Hepatocyte (in vitro differentiated cells): ENCODE results near the gene EDAR. TPM values are rescaled to one million over a fixed set of nuclear protein-coding genes. Genes with fewer than 3 reads are reported as not detected.

Source experiments
- DNase-seq: peaks from one replicate; pipeline ENCODE4 v3.0.0-alpha.2; 2016; ENCODE audit warnings: low spot score
- H2AFZ ChIP-seq: fragments of 200-600 bp; sonication (generic); 2 replicates; pipeline ENCODE4 v1.6.0; 2016; ENCODE audit warnings: antibody characterized with exemption, mild to moderate bottlenecking
- H3K27ac ChIP-seq: fragments of 200-600 bp; sonication (generic); 2 replicates; pipeline ENCODE4 v1.5.1; 2016; ENCODE audit warnings: mild to moderate bottlenecking
- H3K27me3 ChIP-seq: fragments of 200-600 bp; sonication (generic); 2 replicates; pipeline ENCODE4 v1.6.1; 2016
- H3K36me3 ChIP-seq: fragments of 200-600 bp; sonication (generic); replicated peaks from 2 replicates; pipeline ENCODE4 v1.5.1; 2016; ENCODE audit warnings: low read depth; ENCODE audit not compliant: insufficient read depth
- H3K4me1 ChIP-seq: fragments of 200-600 bp; sonication (generic); 2 replicates; pipeline ENCODE4 v1.5.1; 2016; ENCODE audit warnings: mild to moderate bottlenecking, moderate library complexity; ENCODE audit not compliant: insufficient read depth
- H3K4me2 ChIP-seq: fragments of 200-600 bp; sonication (generic); 2 replicates; pipeline ENCODE4 v1.6.0; 2016
- H3K4me3 ChIP-seq: fragments of 200-600 bp; sonication (generic); 2 replicates; pipeline ENCODE4 v1.5.1; 2016; ENCODE audit warnings: mild to moderate bottlenecking
- H3K79me2 ChIP-seq: fragments of 200-600 bp; sonication (generic); 2 replicates; pipeline ENCODE4 v1.6.0; 2017; ENCODE audit warnings: mild to moderate bottlenecking
- H3K9me2 ChIP-seq: fragments of 200-600 bp; sonication (generic); replicated peaks from 2 replicates; pipeline ENCODE4 v1.6.0; 2017; ENCODE audit warnings: mild to moderate bottlenecking; ENCODE audit not compliant: insufficient read depth
- H3K9me3 ChIP-seq: fragments of 200-600 bp; sonication (generic); 2 replicates; pipeline ENCODE4 v1.5.1; 2016; ENCODE audit warnings: low read depth, mild to moderate bottlenecking
- H4K20me1 ChIP-seq: fragments of 200-600 bp; sonication (generic); 2 replicates; pipeline ENCODE4 v1.6.0; 2016; ENCODE audit warnings: mild to moderate bottlenecking; ENCODE audit not compliant: insufficient read depth, poor library complexity, severe bottlenecking
- EZH2 ChIP-seq: fragments of 200-600 bp; sonication (generic); IDR thresholded peaks from 2 replicates; pipeline ENCODE4 v1.6.1; 2016; ENCODE audit warnings: antibody characterized with exemption, mild to moderate bottlenecking, borderline replicate concordance
- EZH2phosphoT487 ChIP-seq: fragments of 200-600 bp; sonication (generic); IDR thresholded peaks from one replicate; pipeline ENCODE4 v1.6.1; 2018; ENCODE audit warnings: antibody characterized with exemption, mild to moderate bottlenecking, low read depth, moderate library complexity; ENCODE audit not compliant: unreplicated experiment, severe bottlenecking
- WGBS: methylation state at CpG from one replicate; pipeline ENCODE4 v1.1.6; 2016; ENCODE audit warnings: low lambda C conversion rate; ENCODE audit errors: missing lambda C conversion rate; 5-methylcytosine and 5-hydroxymethylcytosine counted together
- polyA plus RNA-seq: library from polyadenylated mRNA; unstranded; fragments of >200 nt; fragmentation: Nextera tagmentation; extraction: Ambion mirVana; gene quantifications from 2 replicates; pipeline ENCODE4 v1.2.1, GENCODE V29; 2016
- total RNA-seq: library from RNA; depleted of rRNA; stranded (reverse); fragments of >200 nt; gene quantifications from 2 replicates; pipeline ENCODE4 v1.2.3, GENCODE V29; 2014
- TF ChIP-seq, protein P1 (sequence below): fragments of 200-600 bp; sonication (generic); IDR thresholded peaks from 2 replicates; pipeline ENCODE4 v1.5.1; 2016; ENCODE audit warnings: antibody characterized with exemption, mild to moderate bottlenecking; ENCODE audit not compliant: poor library complexity

EDAR gene
- total and polyA plus RNA-seq, 2 experiments from 2014 or later: 0.20 to 0.21 TPM

DNA sequence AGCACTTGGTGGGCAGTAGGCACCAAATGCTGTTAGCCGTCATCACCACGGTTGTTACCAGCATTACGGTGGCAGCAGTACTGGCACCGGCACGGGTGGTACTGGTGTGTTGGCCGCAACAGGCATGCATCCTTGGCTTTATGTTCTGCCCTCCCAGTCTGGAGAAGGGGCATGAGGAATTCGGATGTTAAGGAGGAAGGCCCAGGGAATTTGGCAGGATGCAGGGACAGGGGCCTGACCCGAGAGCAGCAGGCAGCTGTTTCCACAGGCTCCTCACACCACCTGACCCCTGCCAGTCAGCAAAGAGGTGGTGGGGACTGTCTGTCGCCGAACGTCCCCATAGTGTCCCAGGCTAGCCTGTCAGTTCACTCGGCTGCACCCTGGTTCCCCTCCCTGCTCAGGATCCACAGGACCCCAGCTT is 79.0 kb downstream of the EDAR start:
- Histone ChIP-seq H3K27ac (no peak overlapping the region), H2AFZ (no peak overlapping the region), H4K20me1 (no peaks in the 10 kb centered on the region), H3K4me3 (no peak overlapping the region), H3K9me3 (no peaks in the 10 kb centered on the region), H3K79me2 (no peaks in the 10 kb centered on the region), H3K27me3 (no peaks in the 10 kb centered on the region), H3K4me1 (no peaks in the 10 kb centered on the region), H3K36me3 (no peaks in the 10 kb centered on the region), H3K9me2 (no peaks in the 10 kb centered on the region), H3K4me2 (no peak overlapping the region)
- WGBS: 90% methylated on average over 12 of the region's 12 CpGs
- TF ChIP-seq EZH2phosphoT487 (no peak), EZH2 (no peak)
- TF ChIP-seq, protein P1, sequence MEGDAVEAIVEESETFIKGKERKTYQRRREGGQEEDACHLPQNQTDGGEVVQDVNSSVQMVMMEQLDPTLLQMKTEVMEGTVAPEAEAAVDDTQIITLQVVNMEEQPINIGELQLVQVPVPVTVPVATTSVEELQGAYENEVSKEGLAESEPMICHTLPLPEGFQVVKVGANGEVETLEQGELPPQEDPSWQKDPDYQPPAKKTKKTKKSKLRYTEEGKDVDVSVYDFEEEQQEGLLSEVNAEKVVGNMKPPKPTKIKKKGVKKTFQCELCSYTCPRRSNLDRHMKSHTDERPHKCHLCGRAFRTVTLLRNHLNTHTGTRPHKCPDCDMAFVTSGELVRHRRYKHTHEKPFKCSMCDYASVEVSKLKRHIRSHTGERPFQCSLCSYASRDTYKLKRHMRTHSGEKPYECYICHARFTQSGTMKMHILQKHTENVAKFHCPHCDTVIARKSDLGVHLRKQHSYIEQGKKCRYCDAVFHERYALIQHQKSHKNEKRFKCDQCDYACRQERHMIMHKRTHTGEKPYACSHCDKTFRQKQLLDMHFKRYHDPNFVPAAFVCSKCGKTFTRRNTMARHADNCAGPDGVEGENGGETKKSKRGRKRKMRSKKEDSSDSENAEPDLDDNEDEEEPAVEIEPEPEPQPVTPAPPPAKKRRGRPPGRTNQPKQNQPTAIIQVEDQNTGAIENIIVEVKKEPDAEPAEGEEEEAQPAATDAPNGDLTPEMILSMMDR: no peak
- DNase-seq: no peak

DNA sequence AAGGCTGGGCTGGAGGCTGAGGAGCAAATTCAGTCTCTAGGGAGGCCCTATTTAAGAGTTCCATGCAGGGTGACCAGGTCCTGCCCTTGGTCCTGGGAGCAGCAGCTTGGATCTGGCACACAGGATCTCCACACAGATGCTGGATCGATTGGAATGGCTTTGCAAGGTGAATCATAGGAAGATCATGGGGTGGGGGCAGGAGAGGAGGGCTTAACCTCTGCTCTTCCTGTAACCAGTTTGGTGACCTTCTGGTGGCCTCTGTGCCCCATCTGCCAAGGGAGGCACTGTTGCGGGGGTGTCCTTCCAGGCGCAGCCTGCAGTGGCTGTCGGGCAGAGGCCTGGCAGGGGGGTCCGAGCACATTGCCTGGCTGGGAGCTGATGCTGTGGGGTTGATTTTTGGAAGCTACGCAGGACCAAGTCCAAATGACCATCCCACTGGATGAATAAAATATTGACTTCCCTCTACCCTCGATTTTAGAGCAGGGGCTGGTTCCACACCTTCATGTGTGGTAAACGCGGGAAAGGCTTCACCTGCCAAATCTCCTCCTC is 79.7 kb downstream of the EDAR start:
- 91% methylated on average over 9 of the region's 9 CpGs for WGBS
- no peak overlapping the region for H3K4me2 ChIP-seq
- DNase-seq: no peak
- no peak overlapping the region for H2AFZ ChIP-seq
- H3K27me3 ChIP-seq: no peaks in the 10 kb centered on the region
- no peaks in the 10 kb centered on the region for H3K4me1 ChIP-seq
- no peak overlapping the region for H3K27ac ChIP-seq
- TF ChIP-seq, protein P1: no peak
- no peak for TF ChIP-seq EZH2
- no peak for TF ChIP-seq EZH2phosphoT487
- no peak overlapping the region for H3K4me3 ChIP-seq
- H3K9me2 ChIP-seq: no peaks in the 10 kb centered on the region
- H3K36me3 ChIP-seq: no peaks in the 10 kb centered on the region
- no peaks in the 10 kb centered on the region for H3K9me3 ChIP-seq
- H4K20me1 ChIP-seq: no peaks in the 10 kb centered on the region
- no peaks in the 10 kb centered on the region for H3K79me2 ChIP-seq

DNA sequence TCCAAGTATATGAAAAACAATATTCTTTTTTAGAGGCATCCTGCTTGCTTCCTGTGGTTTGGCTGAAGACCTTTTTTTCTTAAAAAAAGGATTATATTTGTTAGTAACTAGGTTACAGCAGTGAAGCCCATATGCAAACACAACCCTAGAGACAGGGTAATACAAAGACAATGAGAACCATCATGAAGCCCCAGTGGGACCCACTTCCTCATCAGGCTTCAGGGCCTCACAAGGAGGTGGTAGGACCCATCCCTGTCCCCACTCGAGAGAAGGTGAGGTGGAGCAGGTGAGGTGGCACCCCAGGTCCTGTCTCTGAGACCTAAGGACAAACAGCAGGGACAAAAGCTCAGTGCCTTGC is 80.3 kb downstream of the EDAR start:
- H3K9me2 ChIP-seq: no peaks in the 10 kb centered on the region
- H3K4me3 ChIP-seq: no peak overlapping the region
- H4K20me1 ChIP-seq: no peaks in the 10 kb centered on the region
- H3K4me2 ChIP-seq: no peak overlapping the region
- no peaks in the 10 kb centered on the region for H3K9me3 ChIP-seq
- no peak overlapping the region for H2AFZ ChIP-seq
- TF ChIP-seq EZH2 (no peak), EZH2phosphoT487 (no peak)
- TF ChIP-seq, protein P1: no peak
- H3K27me3 ChIP-seq: no peaks in the 10 kb centered on the region
- no peak overlapping the region for H3K27ac ChIP-seq
- no peaks in the 10 kb centered on the region for H3K4me1 ChIP-seq
- no peaks in the 10 kb centered on the region for H3K36me3 ChIP-seq
- WGBS: 92% methylated on average over 1 of the region's 1 CpG
- no peaks in the 10 kb centered on the region for H3K79me2 ChIP-seq
- no peak for DNase-seq
